ENCODE results near the gene CSGALNACT2. TPM values are rescaled to one million over a fixed set of nuclear protein-coding genes. Genes with fewer than 3 reads are reported as not detected.

Gene CSGALNACT2
- total and polyA plus RNA-seq, 9 of the 15 experiments (the other 6 are each of a cell fraction or from before 2014, with no cell fraction given), result 1.4 to 7.3 (median 3.5) TPM

GRCh38 chr10:43225787-43226153, 87.5 kb downstream of the CSGALNACT2 start (continued):
- TF ChIP-seq NELFE (IDR thresholded peaks at IDR 0.05; ENCODE audit: insufficient read depth, insufficient read length), result no peak
- TF ChIP-seq UBTF (IDR thresholded peaks at IDR 0.05; ENCODE audit: borderline replicate concordance in 1 of 2, low read depth in 2 of 2, low read length in 2 of 2), result no peak

DNA sequence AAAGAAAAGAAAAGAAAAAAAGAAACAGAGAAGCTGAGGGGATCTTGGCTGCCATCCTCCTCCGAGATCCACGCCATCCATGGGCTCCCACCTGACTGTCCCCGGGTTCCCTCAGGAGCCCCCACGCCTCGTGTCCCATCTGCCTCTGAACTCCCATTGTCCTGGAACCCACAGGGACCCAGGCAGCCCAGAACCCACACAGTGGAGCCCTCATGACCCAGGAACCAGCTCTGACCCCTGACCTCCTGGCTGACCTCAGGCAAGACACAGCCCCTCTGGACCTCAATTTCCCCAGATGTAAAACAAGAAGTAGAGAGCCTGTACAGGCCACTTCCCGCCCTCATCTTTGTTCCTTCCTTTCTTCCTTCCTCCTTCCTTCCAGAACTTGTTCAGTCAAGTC, 88.2 kb downstream of the CSGALNACT2 start:
- ChIA-PET CTCF (ENCODE audit: low intra/inter-chr PET ratio) (no interaction called here), POLR2A (interaction anchor here (1.4 kb wide), 1 partner anchor 24 kb away, joined by 3 read pairs; no protein-coding TSS in a partner anchor)
- Histone ChIP-seq H3K79me2 (ENCODE audit: control insufficient read depth, insufficient read depth, low read length) (no peaks in the 10 kb centered on the region), H3K4me2 (ENCODE audit: insufficient read depth, low read length) (no peak overlapping the region), H3K9me3 (replicated peaks; ENCODE audit: control insufficient read depth, insufficient read depth, low read depth, low read length) (no peaks in the 10 kb centered on the region), H3K27me3 (ENCODE audit: control insufficient read depth in 2 of 2, insufficient read depth in 2 of 2, low read length in 2 of 2) (peaks cover 9 to 66% of the 10 kb centered on the region in 2 experiments; a peak in 4 of 5 replicates), H4K20me1 (replicated peaks; ENCODE audit: control insufficient read depth, insufficient read depth, low read length) (peaks cover 18% of the 10 kb centered on the region; the same call in 1 of the 2 replicates), H3K36me3 (ENCODE audit: control insufficient read depth, insufficient read depth, low read length) (no peaks in the 10 kb centered on the region), H2AFZ (ENCODE audit: low read depth, low read length) (no peak overlapping the region), H3K9me1 (ENCODE audit: control insufficient read depth, insufficient read depth, low read length) (peaks cover 10% of the 10 kb centered on the region), H3K9ac (ENCODE audit: insufficient read depth in 1 of 2, low read depth in 2 of 2, low read length in 2 of 2) (no peak overlapping the region), H3K27ac (ENCODE audit: extremely low read depth, low read depth, low read length) (no peak overlapping the region), H3K4me3 (no peak overlapping the region), H3K4me1 (replicated peaks in 1 of 2; ENCODE audit: control insufficient read depth in 2 of 2, insufficient read depth in 2 of 2, low read length in 2 of 2) (peaks cover 0 to 29% of the 10 kb centered on the region in 2 experiments; a peak in 1 of 5 replicates)
- no peak for DNase-seq (ENCODE audit: extremely low read depth in 1 of 4, low spot score in 3 of 4)
- FAIRE-seq, result no peak
- intact Hi-C loops (cut with micrococcal nuclease), result no loop called here
- ATAC-seq, result no peak
- 2% methylated on average over 6 of the region's 6 CpGs for WGBS (ENCODE audit: insufficient coverage, low coverage, missing lambda C conversion rate)
- BruUV-seq (replicated peaks), result no TSS peak
- in situ Hi-C loops (cut with MboI), result no loop called here
- TF ChIP-seq ELF4 (CRISPR knock-in tag; IDR thresholded peaks at IDR 0.05) (no peak), CHD7 (IDR thresholded peaks at IDR 0.05; ENCODE audit: low read depth, low read length) (no peak), MEIS2 (IDR thresholded peaks at IDR 0.05; ENCODE audit: partially characterized antibody) (no peak), HMG20B (CRISPR knock-in tag; IDR thresholded peaks at IDR 0.05) (no peak)
